GM23338 (cell line): ENCODE data around the gene BCL2L15. TPM values are rescaled to one million over a fixed set of nuclear protein-coding genes. Genes with fewer than 3 reads are reported as not detected.

ENCODE experiments used
- ATAC-seq: fragments of 200-7000 bp; cut with Tn5 transposase; 3 replicates; pipeline ENCODE4 v1.9.1; 2020
- DNase-seq: peaks from one replicate; pipeline ENCODE4 v3.0.0-alpha.2; 2015; ENCODE audit warnings: low spot score
- H2AFZ ChIP-seq: fragments of 200-600 bp; sonication (generic); 2 replicates; pipeline ENCODE4 v1.8.0; 2016; ENCODE audit warnings: antibody characterized with exemption, mild to moderate bottlenecking, moderate library complexity
- H3F3A ChIP-seq: fragments of 200-600 bp; sonication (generic); replicated peaks from 2 replicates; pipeline ENCODE4 v1.8.0; 2017; ENCODE audit warnings: antibody characterized with exemption, mixed run types, low read depth
- H3K27ac ChIP-seq: fragments of 200-600 bp; sonication (generic); 2 replicates; pipeline ENCODE4 v1.6.1; 2016; ENCODE audit warnings: low read depth
- H3K27me3 ChIP-seq: fragments of 200-600 bp; sonication (generic); 2 replicates; pipeline ENCODE4 v1.8.0; 2016; ENCODE audit warnings: mild to moderate bottlenecking, mixed run types, moderate library complexity; ENCODE audit not compliant: insufficient read depth
- H3K36me3 ChIP-seq: fragments of 200-600 bp; sonication (generic); 2 replicates; pipeline ENCODE4 v1.8.0; 2016; ENCODE audit warnings: mild to moderate bottlenecking; ENCODE audit not compliant: insufficient read depth
- H3K4me1 ChIP-seq: fragments of 200-600 bp; sonication (generic); 2 replicates; pipeline ENCODE4 v1.8.0; 2016; ENCODE audit warnings: mild to moderate bottlenecking, moderate library complexity; ENCODE audit not compliant: insufficient read depth
- H3K4me2 ChIP-seq: fragments of 200-600 bp; sonication (generic); 2 replicates; pipeline ENCODE4 v1.7.1; 2017; ENCODE audit warnings: mixed run types
- H3K4me3 ChIP-seq: fragments of 200-600 bp; sonication (generic); 2 replicates; pipeline ENCODE4 v1.6.1; 2016; ENCODE audit warnings: mixed run types
- H3K79me2 ChIP-seq: fragments of 200-600 bp; sonication (generic); replicated peaks from 2 replicates; pipeline ENCODE4 v1.8.0; 2017; ENCODE audit warnings: mild to moderate bottlenecking; ENCODE audit not compliant: insufficient read depth
- H3K9me2 ChIP-seq: fragments of 200-600 bp; sonication (generic); 2 replicates; pipeline ENCODE4 v1.8.0; 2017; ENCODE audit not compliant: insufficient read depth
- H4K20me1 ChIP-seq: fragments of 200-600 bp; sonication (generic); replicated peaks from 2 replicates; pipeline ENCODE4 v1.8.0; 2017; ENCODE audit warnings: mild to moderate bottlenecking; ENCODE audit not compliant: insufficient read depth
- H3K27ac Mint-ChIP-seq: 2 replicates; pipeline ENCODE4 v1.8.0; 2020; ENCODE audit warnings: inconsistent platforms, mild to moderate bottlenecking, moderate library complexity, mixed read lengths
- H3K27me3 Mint-ChIP-seq: 3 replicates; pipeline ENCODE4 v1.8.0; 2022; ENCODE audit warnings: low read depth, mild to moderate bottlenecking, moderate library complexity, mixed read lengths, inconsistent platforms; ENCODE audit not compliant: insufficient read depth, poor library complexity
- H3K36me3 Mint-ChIP-seq: 3 replicates; pipeline ENCODE4 v1.8.0; 2021; ENCODE audit warnings: low read depth, mild to moderate bottlenecking, inconsistent platforms, moderate library complexity, mixed read lengths
- H3K4me1 Mint-ChIP-seq: 3 replicates; pipeline ENCODE4 v1.8.0; 2020; ENCODE audit warnings: mild to moderate bottlenecking, inconsistent platforms, mixed read lengths
- H3K4me3 Mint-ChIP-seq: 3 replicates; pipeline ENCODE4 v1.8.0; 2021; ENCODE audit warnings: moderate library complexity, mild to moderate bottlenecking, inconsistent platforms, mixed read lengths
- H3K9me3 Mint-ChIP-seq: 3 replicates; pipeline ENCODE4 v1.8.0; 2020; ENCODE audit warnings: moderate library complexity, mild to moderate bottlenecking, inconsistent platforms, mixed read lengths
- CREB1 ChIP-seq: fragments of 250-450 bp; sonication (Bioruptor Pico); IDR thresholded peaks from 2 replicates; pipeline ENCODE4 v1.5.0; 2020; ENCODE audit warnings: low read depth, mild to moderate bottlenecking, moderate library complexity
- EZH2 ChIP-seq: fragments of 200-600 bp; sonication (generic); IDR thresholded peaks from one replicate; pipeline ENCODE4 v1.8.0; 2017; ENCODE audit warnings: antibody characterized with exemption, mild to moderate bottlenecking, low read depth; ENCODE audit not compliant: unreplicated experiment
- EZH2phosphoT487 ChIP-seq: fragments of 200-600 bp; sonication (generic); IDR thresholded peaks from one replicate; pipeline ENCODE4 v1.8.1; 2018; ENCODE audit warnings: antibody characterized with exemption; ENCODE audit not compliant: unreplicated experiment
- JUNB ChIP-seq: IDR thresholded peaks from one replicate; pipeline ENCODE4 v1.6.1; 2016; ENCODE audit warnings: antibody characterized with exemption; ENCODE audit not compliant: unreplicated experiment
- NANOG ChIP-seq: IDR thresholded peaks from 2 replicates; pipeline ENCODE4 v1.6.1; 2016; ENCODE audit warnings: antibody characterized with exemption, borderline replicate concordance
- POLR2AphosphoS5 ChIP-seq: IDR thresholded peaks from 2 replicates; pipeline ENCODE4 v1.6.1; 2016; ENCODE audit warnings: antibody characterized with exemption, low read depth
- STAT1 ChIP-seq: IDR thresholded peaks from one replicate; pipeline ENCODE4 v1.6.1; 2016; ENCODE audit warnings: antibody characterized with exemption; ENCODE audit not compliant: unreplicated experiment
- ZNF114 ChIP-seq: fragments of 250-450 bp; sonication (Bioruptor Pico); IDR thresholded peaks from 2 replicates; pipeline ENCODE4 v1.5.0; 2020; ENCODE audit warnings: mild to moderate bottlenecking, moderate library complexity
- ZNF331 ChIP-seq: fragments of 250-450 bp; sonication (Bioruptor Pico); IDR thresholded peaks from 2 replicates; pipeline ENCODE4 v1.5.0; 2020; ENCODE audit warnings: low read depth, mild to moderate bottlenecking, moderate library complexity
- polyA plus RNA-seq: library from polyadenylated mRNA; unstranded; fragments of >200 nt; fragmentation: Nextera tagmentation; extraction: Ambion mirVana; gene quantifications from 2 replicates; pipeline ENCODE4 v1.2.1, GENCODE V29; 2016
- total RNA-seq: library from RNA; depleted of rRNA; stranded (reverse); fragments of >200 nt; shearing (Covaris generic); gene quantifications from 2 replicates; pipeline ENCODE4 v1.2.3, GENCODE V29; 2014
- TF ChIP-seq, protein P1 (sequence below), 2 experiments: fragments of 200-600 bp in 1 of 2; sonication (generic) in 1 of 2; conservative IDR thresholded peaks; 2 replicates each; pipeline versions ENCODE4 v1.5.1 to v1.6.1; 2016 to 2017; ENCODE audit warnings: antibody characterized with exemption in 2 of 2, low read depth in 2 of 2, mild to moderate bottlenecking in 2 of 2, moderate library complexity in 1 of 2
- TF ChIP-seq, protein P2 (sequence below): IDR thresholded peaks from 2 replicates; pipeline ENCODE4 v1.6.1; 2016; ENCODE audit warnings: antibody characterized with exemption
- TF ChIP-seq, protein P3 (sequence below): fragments of 250-450 bp; sonication (Bioruptor Pico); IDR thresholded peaks from 2 replicates; pipeline ENCODE4 v1.5.0; 2020; ENCODE audit warnings: mild to moderate bottlenecking, moderate library complexity
- TF ChIP-seq, protein P4 (sequence below): IDR thresholded peaks from one replicate; pipeline ENCODE4 v1.6.1; 2018; ENCODE audit warnings: antibody characterized with exemption; ENCODE audit not compliant: unreplicated experiment

The BCL2L15 gene
- total and polyA plus RNA-seq, 2 experiments from 2014 or later: not detected

DNA sequence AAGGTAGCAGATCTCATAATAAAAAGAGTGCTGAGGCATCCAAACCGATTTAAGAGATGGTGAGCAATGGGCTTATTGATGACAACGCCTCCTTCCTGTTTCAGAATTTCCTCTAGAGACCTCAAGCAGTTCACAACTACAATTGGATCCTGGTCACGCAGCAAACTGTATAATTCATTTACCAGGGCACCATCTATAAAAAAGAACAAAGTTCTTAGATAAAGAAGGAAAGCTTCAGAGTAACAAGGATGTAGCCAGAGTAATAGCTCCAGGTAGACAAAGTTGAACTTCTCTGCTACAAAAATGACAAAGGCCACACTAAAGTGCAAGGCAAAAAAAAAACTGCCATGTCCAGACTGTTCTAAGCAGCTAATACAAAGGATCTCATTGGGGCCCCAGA lies 13.8 kb upstream of the BCL2L15 start:
- DNase-seq (no peak), ATAC-seq (no peak)
- Histone ChIP-seq H3K79me2 (peaks cover 6% of the 10 kb centered on the region; the same call in 1 of the 2 replicates), H3K4me1 (peaks cover 9% of the 10 kb centered on the region; the same call in 1 of the 2 replicates), H2AFZ (no peak overlapping the region), H3K4me3 (no peak overlapping the region), H3F3A (peaks cover 15% of the 10 kb centered on the region), H3K4me2 (no peak overlapping the region), H4K20me1 (no peaks in the 10 kb centered on the region), H3K36me3 (no peaks in the 10 kb centered on the region; the same call in 1 of the 2 replicates), H3K27ac (no peak overlapping the region), H3K9me2 (no peaks in the 10 kb centered on the region), H3K27me3 (no peaks in the 10 kb centered on the region)
- TF ChIP-seq ZNF331 (CRISPR knock-in tag) (no peak), STAT1 (no peak), POLR2AphosphoS5 (no peak), NANOG (no peak), ZNF114 (CRISPR knock-in tag) (no peak), JUNB (no peak), EZH2phosphoT487 (no peak), EZH2 (no peak), CREB1 (CRISPR knock-in tag) (no peak)
- TF ChIP-seq, protein P1, sequence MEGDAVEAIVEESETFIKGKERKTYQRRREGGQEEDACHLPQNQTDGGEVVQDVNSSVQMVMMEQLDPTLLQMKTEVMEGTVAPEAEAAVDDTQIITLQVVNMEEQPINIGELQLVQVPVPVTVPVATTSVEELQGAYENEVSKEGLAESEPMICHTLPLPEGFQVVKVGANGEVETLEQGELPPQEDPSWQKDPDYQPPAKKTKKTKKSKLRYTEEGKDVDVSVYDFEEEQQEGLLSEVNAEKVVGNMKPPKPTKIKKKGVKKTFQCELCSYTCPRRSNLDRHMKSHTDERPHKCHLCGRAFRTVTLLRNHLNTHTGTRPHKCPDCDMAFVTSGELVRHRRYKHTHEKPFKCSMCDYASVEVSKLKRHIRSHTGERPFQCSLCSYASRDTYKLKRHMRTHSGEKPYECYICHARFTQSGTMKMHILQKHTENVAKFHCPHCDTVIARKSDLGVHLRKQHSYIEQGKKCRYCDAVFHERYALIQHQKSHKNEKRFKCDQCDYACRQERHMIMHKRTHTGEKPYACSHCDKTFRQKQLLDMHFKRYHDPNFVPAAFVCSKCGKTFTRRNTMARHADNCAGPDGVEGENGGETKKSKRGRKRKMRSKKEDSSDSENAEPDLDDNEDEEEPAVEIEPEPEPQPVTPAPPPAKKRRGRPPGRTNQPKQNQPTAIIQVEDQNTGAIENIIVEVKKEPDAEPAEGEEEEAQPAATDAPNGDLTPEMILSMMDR (conservative IDR thresholded peaks at IDR 0.05; ENCODE audit: low read depth in 2 of 2): no peak
- TF ChIP-seq, protein P2, sequence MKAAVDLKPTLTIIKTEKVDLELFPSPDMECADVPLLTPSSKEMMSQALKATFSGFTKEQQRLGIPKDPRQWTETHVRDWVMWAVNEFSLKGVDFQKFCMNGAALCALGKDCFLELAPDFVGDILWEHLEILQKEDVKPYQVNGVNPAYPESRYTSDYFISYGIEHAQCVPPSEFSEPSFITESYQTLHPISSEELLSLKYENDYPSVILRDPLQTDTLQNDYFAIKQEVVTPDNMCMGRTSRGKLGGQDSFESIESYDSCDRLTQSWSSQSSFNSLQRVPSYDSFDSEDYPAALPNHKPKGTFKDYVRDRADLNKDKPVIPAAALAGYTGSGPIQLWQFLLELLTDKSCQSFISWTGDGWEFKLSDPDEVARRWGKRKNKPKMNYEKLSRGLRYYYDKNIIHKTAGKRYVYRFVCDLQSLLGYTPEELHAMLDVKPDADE: no peak
- TF ChIP-seq, protein P3, sequence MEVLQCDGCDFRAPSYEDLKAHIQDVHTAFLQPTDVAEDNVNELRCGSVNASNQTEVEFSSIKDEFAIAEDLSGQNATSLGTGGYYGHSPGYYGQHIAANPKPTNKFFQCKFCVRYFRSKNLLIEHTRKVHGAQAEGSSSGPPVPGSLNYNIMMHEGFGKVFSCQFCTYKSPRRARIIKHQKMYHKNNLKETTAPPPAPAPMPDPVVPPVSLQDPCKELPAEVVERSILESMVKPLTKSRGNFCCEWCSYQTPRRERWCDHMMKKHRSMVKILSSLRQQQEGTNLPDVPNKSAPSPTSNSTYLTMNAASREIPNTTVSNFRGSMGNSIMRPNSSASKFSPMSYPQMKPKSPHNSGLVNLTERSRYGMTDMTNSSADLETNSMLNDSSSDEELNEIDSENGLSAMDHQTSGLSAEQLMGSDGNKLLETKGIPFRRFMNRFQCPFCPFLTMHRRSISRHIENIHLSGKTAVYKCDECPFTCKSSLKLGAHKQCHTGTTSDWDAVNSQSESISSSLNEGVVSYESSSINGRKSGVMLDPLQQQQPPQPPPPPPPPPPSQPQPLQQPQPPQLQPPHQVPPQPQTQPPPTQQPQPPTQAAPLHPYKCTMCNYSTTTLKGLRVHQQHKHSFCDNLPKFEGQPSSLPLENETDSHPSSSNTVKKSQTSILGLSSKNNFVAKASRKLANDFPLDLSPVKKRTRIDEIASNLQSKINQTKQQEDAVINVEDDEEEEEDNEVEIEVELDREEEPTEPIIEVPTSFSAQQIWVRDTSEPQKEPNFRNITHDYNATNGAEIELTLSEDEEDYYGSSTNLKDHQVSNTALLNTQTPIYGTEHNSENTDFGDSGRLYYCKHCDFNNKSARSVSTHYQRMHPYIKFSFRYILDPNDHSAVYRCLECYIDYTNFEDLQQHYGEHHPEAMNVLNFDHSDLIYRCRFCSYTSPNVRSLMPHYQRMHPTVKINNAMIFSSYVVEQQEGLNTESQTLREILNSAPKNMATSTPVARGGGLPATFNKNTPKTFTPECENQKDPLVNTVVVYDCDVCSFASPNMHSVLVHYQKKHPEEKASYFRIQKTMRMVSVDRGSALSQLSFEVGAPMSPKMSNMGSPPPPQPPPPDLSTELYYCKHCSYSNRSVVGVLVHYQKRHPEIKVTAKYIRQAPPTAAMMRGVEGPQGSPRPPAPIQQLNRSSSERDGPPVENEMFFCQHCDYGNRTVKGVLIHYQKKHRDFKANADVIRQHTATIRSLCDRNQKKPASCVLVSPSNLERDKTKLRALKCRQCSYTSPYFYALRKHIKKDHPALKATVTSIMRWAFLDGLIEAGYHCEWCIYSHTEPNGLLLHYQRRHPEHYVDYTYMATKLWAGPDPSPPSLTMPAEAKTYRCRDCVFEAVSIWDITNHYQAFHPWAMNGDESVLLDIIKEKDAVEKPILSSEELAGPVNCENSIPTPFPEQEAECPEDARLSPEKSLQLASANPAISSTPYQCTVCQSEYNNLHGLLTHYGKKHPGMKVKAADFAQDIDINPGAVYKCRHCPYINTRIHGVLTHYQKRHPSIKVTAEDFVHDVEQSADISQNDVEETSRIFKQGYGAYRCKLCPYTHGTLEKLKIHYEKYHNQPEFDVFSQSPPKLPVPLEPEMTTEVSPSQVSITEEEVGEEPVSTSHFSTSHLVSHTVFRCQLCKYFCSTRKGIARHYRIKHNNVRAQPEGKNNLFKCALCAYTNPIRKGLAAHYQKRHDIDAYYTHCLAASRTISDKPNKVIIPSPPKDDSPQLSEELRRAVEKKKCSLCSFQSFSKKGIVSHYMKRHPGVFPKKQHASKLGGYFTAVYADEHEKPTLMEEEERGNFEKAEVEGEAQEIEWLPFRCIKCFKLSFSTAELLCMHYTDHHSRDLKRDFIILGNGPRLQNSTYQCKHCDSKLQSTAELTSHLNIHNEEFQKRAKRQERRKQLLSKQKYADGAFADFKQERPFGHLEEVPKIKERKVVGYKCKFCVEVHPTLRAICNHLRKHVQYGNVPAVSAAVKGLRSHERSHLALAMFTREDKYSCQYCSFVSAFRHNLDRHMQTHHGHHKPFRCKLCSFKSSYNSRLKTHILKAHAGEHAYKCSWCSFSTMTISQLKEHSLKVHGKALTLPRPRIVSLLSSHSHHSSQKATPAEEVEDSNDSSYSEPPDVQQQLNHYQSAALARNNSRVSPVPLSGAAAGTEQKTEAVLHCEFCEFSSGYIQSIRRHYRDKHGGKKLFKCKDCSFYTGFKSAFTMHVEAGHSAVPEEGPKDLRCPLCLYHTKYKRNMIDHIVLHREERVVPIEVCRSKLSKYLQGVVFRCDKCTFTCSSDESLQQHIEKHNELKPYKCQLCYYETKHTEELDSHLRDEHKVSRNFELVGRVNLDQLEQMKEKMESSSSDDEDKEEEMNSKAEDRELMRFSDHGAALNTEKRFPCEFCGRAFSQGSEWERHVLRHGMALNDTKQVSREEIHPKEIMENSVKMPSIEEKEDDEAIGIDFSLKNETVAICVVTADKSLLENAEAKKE: no peak
- TF ChIP-seq, protein P4, sequence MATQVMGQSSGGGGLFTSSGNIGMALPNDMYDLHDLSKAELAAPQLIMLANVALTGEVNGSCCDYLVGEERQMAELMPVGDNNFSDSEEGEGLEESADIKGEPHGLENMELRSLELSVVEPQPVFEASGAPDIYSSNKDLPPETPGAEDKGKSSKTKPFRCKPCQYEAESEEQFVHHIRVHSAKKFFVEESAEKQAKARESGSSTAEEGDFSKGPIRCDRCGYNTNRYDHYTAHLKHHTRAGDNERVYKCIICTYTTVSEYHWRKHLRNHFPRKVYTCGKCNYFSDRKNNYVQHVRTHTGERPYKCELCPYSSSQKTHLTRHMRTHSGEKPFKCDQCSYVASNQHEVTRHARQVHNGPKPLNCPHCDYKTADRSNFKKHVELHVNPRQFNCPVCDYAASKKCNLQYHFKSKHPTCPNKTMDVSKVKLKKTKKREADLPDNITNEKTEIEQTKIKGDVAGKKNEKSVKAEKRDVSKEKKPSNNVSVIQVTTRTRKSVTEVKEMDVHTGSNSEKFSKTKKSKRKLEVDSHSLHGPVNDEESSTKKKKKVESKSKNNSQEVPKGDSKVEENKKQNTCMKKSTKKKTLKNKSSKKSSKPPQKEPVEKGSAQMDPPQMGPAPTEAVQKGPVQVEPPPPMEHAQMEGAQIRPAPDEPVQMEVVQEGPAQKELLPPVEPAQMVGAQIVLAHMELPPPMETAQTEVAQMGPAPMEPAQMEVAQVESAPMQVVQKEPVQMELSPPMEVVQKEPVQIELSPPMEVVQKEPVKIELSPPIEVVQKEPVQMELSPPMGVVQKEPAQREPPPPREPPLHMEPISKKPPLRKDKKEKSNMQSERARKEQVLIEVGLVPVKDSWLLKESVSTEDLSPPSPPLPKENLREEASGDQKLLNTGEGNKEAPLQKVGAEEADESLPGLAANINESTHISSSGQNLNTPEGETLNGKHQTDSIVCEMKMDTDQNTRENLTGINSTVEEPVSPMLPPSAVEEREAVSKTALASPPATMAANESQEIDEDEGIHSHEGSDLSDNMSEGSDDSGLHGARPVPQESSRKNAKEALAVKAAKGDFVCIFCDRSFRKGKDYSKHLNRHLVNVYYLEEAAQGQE: no peak
- Mint-ChIP-seq H3K4me1 (peaks cover 8% of the 10 kb centered on the region), H3K27ac (no peak overlapping the region), H3K27me3 (peaks cover 8% of the 10 kb centered on the region), H3K9me3 (no peaks in the 10 kb centered on the region), H3K36me3 (peaks cover 14% of the 10 kb centered on the region), H3K4me3 (no peak overlapping the region)
